Ureter (tissue), 1 donor: ENCODE data around the gene DAP3. TPM values are rescaled to one million over a fixed set of nuclear protein-coding genes. Genes with fewer than 3 reads are reported as not detected.
"Not testable (repeated sequence)": the region's sequence is repeated elsewhere in the genome, so short reads cannot be mapped to it uniquely, and the experiment has no call there.

Experiments
- DNase-seq: peaks from one replicate; pipeline ENCODE4 v3.0.0-alpha.2; 2020; ENCODE audit warnings: low spot score
- total RNA-seq: library from RNA; stranded (reverse); gene quantifications from one replicate; pipeline ENCODE4 v1.2.4, GENCODE V29; 2023
- donor health status: DM: yes; HTN: yes; CAD: no.

The DAP3 gene
- total RNA-seq, 1 donor from 2014 or later = 122 TPM

DNA sequence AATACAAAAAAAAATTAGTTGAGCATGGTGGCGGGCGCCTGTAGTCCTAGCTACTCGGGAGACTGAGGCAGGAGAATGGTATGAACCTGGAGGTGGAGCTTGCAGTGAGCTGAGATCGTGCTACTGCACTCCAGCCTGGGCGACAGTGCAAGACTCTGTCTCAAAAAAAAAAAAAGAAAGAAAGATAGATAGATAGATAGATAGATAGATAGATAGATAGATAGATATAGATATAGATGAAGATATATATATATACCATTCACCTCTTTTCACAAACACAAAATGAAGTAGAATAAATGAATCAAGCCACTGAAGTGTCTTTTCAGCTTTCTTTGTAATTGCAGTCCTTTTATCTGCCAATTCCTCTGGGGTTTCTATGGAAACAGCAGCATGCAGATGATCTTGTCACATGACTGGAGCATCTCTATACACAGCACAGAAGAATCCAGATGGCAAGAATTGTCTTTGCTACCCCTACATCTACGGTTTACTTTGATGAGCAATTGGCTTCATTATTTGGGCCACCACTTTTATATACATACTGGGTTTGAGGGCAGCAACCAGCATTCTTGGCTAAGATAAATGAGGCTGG, 29.7 kb downstream of the DAP3 start:
- DNase-seq = not testable (repeated sequence)

DNA sequence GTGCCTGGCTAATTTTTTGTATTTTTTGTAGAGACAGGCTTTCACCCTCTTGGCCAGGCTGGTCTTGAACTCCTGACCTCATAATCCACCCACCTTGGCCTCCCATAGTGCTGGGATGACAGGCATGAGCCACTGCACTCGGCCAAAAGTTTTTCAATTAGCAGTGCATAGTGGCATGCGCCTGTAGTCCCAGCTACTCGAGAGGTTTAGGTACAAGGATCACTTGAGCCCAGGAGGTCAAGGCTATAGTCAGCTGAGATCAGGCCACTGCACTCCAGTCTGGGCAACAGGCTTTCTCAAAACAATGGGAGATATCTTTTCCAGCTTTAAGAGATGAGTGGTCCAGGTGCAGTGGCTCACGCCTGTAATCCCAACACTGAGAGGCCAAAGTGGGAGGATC, 30.8 kb downstream of the DAP3 start:
- no peak for DNase-seq

DNA sequence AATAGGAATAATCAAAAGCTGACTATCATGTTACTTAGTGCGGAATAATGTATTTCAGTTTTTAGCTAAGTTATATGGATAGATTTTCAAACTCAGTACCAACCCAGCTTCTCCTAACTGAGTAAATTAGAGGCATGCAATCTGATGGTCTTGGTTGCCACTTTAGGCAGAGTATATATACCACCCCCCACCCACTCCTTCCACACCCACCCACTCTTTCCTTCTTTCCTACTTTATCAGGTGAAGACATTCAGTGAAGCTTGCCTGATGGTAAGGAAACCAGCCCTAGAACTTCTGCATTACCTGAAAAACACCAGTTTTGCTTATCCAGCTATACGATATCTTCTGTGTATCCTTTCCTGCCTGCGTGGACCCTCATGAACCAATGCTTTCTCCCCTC, 36.3 kb downstream of the DAP3 start:
- no peak for DNase-seq

DNA sequence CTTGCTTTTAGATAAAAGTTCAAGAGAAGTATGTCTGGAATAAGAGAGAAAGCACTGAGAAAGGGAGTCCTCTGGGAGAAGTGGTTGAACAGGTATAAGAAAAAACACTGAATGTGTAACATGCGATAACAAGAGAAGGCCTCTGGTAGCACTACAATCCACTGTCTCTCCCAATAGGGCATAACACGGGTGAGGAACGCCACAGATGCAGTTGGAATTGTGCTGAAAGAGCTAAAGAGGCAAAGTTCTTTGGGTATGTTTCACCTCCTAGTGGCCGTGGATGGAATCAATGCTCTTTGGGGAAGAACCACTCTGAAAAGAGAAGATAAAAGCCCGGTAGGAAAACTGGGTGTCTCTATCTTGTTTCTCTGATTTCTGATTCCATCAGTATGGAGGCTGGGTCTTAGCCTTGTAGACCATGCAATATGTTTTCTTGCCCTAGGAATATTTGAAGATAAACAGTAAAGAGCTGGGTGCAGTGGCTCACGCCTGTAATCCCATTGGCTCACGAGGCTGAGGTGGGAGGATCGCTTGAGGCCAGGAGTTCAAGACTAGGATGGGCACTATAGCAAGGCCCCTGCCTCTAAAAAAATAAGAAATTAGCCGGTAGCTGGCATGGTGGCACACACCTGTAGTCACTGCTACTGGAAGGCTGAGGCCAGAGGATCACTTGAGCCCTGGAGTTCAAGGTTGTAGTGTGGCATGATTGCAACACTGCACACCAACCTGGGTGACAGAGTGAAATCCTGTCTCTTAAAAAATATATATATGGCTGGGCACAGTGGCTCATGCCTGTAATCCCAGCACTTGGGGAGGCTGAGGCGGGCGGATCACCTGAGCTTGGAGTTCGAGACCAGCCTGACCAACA, 40.4 kb downstream of the DAP3 start:
- DNase-seq = peak; percentile 52

DNA sequence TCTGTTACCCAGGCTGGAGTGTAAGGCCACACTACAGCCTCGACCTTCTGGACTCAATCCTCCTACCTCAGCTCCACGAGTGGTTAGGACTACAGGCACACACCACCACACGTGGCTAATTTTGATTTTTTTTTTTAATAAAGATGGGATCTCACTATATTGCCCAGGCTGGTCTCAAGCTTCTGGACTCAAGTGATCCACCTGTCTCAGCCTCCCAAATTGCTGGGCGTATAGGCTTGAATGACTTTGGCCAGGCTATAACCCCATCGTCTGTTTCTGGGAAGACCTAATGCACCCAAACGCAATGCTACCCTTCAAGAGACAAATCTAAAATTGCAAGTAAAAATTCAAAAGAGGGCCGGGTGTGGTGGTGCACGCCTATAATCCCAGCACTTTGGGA, 52.1 kb downstream of the DAP3 start:
- DNase-seq = no peak

DNA sequence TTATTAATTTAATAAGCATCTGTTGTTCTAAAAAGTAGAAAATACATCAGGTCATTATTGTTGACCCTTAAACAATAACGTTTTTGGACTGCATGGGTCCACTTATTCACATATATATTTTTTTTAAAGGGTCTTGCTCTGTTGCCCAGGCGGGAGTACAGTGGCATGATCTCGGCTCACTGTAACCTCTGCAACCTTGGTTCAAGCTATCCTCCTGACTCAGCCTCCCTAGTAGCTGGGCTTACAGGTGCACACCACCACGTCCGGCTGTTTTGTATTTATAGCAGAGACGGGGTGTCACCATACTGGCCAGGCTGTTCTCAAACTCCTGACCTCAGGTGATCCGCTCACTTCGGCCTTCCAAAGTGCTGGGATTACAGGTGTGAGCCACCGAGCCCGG, 53.0 kb downstream of the DAP3 start:
- DNase-seq = no peak

DNA sequence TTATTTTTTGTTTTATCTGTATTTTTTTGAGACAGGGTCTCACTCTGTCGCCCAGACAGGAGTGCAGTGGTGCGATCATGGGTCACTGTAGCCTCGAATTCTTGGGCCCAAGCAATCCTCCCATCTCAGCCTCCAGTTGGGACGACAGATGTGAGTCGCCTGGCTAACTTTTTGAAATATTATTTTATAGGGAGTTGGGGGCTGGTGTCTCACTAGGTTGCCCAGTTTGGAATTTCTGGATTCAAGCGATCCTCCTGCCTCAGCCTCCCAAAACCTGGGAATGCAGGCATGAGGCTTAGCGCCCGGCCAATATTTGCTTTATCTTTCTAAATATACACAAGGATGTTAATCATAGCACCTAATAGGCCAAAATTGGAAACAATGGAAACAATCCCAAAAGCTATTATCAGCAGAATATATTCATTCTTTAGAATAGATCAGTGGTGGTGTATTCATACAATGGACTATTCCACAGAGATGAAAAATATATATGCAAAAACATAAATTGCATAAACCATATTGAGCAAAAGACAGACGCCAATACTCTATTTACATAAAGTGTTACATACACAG, 55.9 kb downstream of the DAP3 start:
- DNase-seq = no peak

DNA sequence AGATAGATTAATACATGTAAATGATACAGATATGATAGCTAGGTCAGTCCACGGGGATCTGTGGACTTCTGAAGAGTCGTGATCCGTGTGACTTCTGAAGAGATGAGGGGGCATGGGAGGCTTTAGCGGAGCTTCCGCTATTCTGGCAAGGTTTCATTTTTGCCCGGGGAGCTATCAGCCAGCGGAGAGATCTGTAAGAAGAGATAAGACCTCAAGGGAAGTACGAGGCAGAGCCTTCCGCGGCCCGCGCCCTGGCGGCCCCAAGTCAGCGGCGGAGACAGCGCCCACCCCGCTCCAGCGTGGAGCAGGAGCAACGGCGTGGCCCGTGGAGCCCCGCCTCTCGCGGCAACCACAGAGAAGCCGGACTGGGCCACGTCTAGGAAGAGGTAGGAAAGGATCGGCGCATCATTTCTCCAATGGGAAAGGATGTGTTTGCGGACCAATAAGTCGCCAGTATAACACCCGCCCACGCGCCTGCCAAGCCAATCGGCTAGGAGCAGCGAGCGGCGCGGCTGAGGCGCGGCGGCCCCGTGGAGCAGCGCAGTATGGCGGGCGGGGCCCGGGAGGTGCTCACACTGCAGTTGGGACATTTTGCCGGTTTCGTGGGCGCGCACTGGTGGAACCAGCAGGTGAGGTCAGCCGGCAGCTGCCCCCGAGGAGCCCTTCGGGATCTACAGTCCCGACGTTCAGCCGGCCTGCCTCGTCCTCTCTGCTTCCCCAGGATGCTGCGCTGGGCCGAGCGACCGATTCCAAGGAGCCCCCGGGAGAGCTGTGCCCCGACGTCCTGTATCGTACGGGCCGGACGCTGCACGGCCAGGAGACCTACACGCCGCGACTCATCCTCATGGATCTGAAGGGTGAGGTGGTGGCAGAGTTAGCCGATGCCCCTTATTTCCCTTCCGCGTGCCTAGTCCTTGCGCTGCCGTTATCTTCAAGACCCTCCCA, 56.7 kb downstream of the DAP3 start:
- peak; percentile 95 for DNase-seq

DNA sequence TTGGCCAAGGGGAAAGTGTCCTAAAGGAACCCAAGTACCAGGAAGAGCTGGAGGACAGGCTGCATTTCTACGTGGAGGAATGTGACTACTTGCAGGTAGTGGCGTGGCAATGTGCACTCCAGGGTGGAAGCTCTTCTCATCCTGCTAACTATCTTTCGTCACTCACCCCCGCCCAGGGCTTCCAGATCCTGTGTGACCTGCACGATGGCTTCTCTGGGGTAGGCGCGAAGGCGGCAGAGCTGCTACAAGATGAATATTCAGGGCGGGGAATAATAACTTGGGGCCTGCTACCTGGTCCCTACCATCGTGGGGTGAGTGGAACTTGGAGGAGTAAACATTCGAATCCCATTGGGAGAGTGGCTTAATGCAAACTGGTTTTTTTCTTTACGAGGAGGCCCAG, 58.7 kb downstream of the DAP3 start:
- not testable (repeated sequence) for DNase-seq

DNA sequence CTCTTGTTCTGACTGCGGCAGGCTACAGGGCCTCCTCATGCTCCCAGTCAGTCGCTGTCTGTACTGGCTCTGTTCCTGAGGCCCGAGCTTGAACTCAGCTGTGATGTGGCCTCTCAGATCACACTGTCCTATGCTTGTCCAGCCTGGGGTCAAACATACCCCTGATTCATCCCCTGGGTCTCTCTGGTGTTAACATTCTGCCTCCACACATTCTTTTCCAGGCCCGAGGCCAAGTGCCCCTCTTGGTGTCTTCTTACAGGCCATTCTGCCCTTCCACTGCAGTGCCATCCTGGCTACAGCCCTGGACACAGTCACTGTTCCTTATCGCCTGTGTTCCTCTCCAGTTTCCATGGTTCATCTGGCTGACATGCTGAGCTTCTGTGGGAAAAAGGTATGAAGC, 59.2 kb downstream of the DAP3 start:
- DNase-seq = not testable (repeated sequence)

DNA sequence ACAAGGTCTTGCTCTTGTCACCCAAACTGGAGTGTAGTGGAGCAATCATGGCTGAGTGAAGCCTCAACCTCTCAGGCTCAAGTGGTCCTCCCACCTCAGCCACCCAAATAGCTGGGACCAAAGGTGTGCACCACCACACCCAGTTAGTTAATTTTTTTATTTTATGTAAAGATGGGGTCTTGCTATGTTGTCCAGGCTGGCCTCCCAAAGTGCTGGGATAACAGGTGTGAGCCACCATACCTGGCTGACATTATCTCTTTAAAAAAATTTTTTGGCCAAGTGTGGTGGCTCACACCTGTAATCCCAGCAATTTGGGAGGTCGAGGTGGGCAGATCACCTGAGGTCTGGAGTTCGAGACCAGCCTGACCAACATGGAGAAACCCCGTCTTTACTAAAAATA, 70.1 kb downstream of the DAP3 start:
- DNase-seq = not testable (repeated sequence)

DNA sequence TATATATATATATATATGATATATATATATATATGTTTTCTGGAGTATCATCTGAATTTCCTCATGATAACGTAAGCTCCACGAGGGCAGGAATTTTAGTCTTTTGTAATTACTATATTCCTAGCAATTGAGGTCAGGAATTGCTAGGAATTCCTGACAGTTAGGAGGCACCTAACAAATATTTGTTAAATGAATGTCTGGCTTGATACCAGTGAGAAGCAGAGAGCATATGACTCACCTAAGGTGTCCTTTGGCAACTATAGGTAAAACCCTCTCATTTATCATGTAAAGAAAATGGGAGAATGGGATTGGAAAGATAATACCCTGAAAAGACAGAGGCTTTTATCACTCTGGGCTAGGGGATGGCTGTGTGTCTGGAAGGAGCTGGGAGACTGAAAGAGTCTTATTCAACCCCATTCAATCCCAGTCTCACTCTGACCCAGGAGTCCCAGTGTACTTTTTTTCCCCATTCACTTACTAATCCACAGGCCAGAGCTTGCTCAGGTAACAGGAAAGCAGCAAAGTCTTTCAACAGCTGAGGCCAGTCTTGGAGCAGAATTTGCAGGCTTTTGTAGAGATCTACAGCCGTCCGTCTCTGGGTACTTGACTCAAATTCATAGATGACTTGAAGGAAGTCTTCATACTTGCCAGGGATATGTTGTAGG, 71.2 kb downstream of the DAP3 start:
- no peak for DNase-seq

DNA sequence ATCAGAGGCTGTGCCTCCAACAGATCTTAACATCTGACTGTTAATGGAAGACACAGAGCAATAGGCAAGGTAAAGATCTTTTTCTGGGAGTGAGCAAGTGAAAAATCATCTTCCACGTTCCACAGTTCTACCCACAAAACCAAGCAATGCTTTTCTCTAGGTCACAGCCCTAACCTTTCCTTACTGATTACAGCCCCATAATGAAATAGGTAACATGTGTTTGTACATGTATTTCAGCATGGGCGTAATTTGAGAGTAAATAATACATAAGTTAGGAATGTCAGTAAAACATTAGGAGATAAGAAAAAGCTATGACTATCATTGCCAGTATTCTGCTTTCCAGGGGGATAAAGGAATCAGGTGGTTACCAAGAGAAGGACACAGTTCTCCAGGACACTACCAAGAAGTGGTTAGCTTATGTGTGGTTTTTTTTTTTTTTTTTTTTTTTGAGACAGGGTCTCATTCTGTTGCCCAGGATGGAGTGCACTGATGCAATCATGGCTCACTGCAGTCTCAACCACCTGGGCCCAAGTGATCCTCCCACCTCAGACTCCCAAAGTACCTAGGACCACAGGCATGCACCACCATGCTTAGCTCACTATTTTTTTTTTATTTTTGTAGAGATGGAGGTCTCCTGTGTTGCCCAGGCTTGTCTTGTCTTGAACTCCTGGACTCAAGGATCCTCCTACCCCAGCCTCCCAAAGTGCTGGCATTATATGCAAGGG, 72.0 kb downstream of the DAP3 start:
- no peak for DNase-seq

DNA sequence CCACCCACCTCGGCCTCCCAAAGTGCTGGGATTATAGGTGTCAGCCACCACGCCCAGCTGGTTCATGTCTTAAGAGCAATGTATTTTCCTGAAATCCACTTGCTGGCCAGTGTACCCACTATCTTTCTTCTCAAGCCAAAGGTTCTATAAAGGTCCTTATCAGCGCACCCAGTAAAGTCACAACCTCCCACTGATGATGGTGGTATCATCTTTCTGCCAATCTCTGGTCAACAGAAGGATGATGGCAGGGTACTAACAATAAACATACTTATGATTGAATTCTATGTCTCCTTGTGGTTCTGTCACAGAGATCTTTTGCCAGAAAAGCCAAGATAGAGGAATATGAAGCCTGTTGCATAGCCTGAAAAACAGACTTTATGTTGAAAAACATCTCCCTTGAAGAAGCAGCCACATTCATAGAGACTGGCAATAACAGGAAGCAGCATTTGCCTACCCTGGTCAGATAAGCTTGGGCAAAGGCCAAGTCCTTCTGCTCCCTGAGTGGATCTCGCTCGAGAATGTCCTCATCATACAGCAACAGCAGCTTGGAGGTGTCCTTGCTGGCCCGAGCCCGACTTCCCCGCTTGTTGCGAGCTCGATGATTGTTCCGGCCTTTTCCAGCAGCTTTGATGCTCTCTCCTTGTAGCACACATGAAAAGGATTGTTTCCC, 73.0 kb downstream of the DAP3 start:
- DNase-seq = no peak

DNA sequence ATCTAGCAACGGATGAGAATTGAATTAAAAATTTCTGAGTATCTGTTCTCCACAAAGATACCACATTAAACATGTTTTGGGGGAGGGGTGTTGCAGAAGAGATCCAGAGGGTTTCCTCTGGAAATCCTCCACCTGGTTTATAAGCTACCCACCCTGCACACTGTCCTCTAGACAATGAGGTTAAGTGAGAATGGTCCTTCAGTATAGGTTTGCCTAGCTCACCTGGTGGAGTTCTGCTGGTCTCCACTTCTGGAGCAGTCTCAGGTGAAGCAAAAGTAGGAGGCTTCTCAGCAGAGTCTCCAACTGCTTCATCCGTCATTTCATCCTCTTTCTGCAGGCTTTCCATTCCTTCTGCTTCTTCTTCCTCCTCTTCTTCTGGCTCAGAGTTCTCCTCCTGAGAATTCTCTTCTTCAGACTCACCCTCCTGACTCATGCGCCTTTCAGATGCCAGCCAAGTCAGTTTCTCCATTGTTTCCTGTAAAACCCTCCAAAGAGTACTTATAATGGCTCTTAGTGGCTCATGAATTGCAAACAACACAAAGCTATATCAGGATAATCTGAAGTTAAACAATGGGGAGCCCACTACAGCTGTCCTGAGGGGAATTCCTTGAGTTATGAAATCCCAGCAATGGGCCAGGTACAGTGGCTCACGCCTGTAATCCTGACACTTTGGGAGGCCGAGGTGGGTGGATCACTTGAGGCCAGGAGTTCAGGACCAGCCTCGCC, 74.4 kb downstream of the DAP3 start:
- peak; percentile 65 for DNase-seq

DNA sequence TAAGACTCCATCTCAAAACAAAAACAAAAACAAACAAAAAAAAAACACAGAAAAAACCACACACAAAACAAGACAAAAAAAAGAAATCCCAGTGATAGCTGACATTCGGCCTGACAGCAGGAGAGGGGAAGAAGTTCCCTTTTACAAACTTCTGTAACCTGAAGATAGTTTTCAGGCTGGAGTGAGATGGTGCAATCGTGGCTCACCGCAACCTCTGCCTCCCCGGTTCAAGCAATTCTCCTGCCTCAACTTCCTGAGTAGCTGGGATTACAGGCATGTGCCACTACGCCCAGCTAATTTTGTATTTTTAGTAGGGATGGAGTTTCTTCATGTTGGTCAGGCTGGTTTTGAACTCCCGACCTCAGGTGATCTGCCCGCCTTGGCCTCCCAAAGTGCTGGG, 75.1 kb downstream of the DAP3 start:
- not testable (repeated sequence) for DNase-seq

DNA sequence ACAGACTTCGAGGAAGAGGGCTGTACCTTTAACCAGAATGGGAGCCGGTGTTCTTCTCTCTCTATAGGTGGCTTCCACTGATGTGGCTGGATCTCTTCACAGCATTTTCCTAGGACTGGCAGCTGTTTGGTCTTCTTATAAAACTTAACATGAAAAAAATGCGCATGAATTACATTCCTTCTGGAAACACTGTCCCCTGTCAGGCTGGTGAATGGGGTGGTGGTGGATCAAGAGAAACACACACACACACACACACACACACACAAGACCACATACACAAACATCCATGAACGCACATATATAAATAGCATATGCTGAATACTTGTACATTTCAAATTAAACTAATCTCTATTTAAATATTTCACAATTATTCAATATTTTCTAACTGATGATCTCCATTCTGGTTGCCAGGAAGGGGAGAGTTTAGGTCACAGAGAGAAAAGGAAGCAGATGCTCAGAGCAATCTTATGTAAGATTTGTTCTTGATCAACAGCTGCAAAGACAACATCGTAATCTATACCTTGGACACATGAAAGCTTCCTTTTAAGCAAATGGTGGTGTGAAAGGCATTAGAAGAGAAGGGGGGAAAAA, 78.6 kb downstream of the DAP3 start:
- DNase-seq = not testable (repeated sequence)

DNA sequence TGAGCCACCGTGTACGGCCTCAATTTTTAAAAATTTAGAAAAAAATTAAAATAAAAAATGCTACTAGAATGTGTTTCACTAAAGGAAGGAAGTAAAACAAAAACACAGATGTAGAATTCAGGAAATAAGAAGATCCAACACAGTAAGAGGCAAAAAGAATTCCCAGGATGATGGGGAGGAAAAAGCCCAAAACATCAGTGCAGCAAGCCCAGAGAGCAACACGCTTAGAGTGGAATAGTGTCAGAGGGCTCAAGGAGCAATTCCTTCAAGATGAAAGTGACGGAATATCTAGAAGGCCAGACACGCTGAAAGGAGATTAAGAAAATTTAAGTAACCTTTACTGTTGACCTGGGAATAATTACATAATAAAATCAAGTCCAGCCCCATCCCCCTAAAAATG, 80.4 kb downstream of the DAP3 start:
- DNase-seq = no peak

DNA sequence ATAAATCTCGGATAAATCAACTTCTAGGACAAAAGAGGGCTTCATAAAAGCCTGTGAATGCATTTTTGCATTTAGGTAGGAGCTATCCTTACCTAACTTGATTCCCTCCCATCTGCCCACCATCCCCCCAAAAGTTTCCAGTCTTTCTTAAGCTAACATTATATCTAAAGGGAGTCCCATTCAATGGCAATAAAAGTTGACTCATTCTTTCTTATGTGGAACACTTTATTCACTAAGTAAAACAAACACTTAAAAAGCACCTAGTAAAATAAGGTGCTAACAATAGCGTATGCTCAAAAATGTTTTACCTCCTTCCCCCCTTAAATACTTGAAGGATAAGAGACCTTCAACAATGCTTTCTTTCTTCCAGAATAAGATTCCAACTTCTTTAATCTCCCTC, 84.3 kb downstream of the DAP3 start:
- no peak for DNase-seq
